K562 (cell line): Measurements from ENCODE around the gene FRMD1. TPM values are rescaled to one million over a fixed set of nuclear protein-coding genes. Genes with fewer than 3 reads are reported as not detected.

Source experiments
- ATAC-seq: fragments of 200-7000 bp; cut with Tn5 transposase; 3 replicates; pipeline ENCODE4 v1.9.1; 2020; ENCODE audit warnings: moderate library complexity
- BruUV-seq: library from RNA; stranded (reverse); fragments of 400-500 nt; replicated peaks from 2 replicates; lab custom pipeline; 2021; lab: Mats Ljungman, UMichigan
- CTCF ChIA-PET: fragments of 300-600 bp; formaldehyde crosslinking; extraction: SDS; loops from one replicate; lab custom pipeline; 2021; ENCODE audit warnings: low intra/inter-chr PET ratio; lab: Yijun Ruan, JAX
- POLR2A ChIA-PET: fragments of 300-600, 350-650 bp; sonication (Branson Sonifier 250); formaldehyde crosslinking; extraction: SDS; loops from one replicate; lab custom pipeline; 2021; ENCODE audit warnings: antibody characterized with exemption, inconsistent platforms; lab: Yijun Ruan, JAX
- DNase-seq, 4 experiments: peaks; one replicate each; pipeline versions ENCODE4 v3.0.0 to v3.0.0-alpha.2; 2011 to 2018; ENCODE audit warnings: low spot score in 3 of 4, mixed read lengths in 3 of 4; ENCODE audit errors: extremely low read depth in 1 of 4
- FAIRE-seq: peaks from 2 replicates; lab custom pipeline; 2011; peaks lifted over from hg19 to GRCh38; lab: Jason Lieb, UNC
- H2AFZ ChIP-seq: 2 replicates; pipeline ENCODE4 v1.6.0; 2011; ENCODE audit warnings: low read depth, low read length, control low read depth, inconsistent platforms
- H3K27ac ChIP-seq: fragments of 200-600 bp; 3 replicates; pipeline ENCODE4 v1.8.0; 2011; ENCODE audit warnings: low read depth, mild to moderate bottlenecking, control low read depth, inconsistent platforms, low read length, moderate library complexity, mixed read lengths; ENCODE audit errors: extremely low read depth
- H3K27me3 ChIP-seq, 2 experiments: fragments of 300-600 bp in 1 of 2; 2 replicates in 1 of 2; 3 replicates in 1 of 2; pipeline versions ENCODE4 v1.6.0 to v1.8.0; 2011; ENCODE audit warnings: inconsistent platforms in 2 of 2, low read length in 2 of 2, mild to moderate bottlenecking in 1 of 2, mixed read lengths in 1 of 2, moderate library complexity in 1 of 2; ENCODE audit not compliant: control insufficient read depth in 2 of 2, insufficient read depth in 2 of 2
- H3K36me3 ChIP-seq: fragments of 300-600 bp; 3 replicates; pipeline ENCODE4 v1.8.0; 2011; ENCODE audit warnings: mild to moderate bottlenecking, low read length, inconsistent platforms; ENCODE audit not compliant: control insufficient read depth, insufficient read depth
- H3K4me1 ChIP-seq, 2 experiments: fragments of 200-600 bp in 1 of 2; replicated peaks in 1 of 2; 2 replicates in 1 of 2; 3 replicates in 1 of 2; pipeline versions ENCODE4 v1.5.1 to v1.8.0; 2011; ENCODE audit warnings: inconsistent platforms in 2 of 2, low read length in 2 of 2, mild to moderate bottlenecking in 1 of 2, mixed read lengths in 1 of 2, moderate library complexity in 1 of 2; ENCODE audit not compliant: control insufficient read depth in 2 of 2, insufficient read depth in 2 of 2
- H3K4me2 ChIP-seq: 2 replicates; pipeline ENCODE4 v1.6.1; 2011; ENCODE audit warnings: low read length, control low read depth, inconsistent platforms, mixed read lengths; ENCODE audit not compliant: insufficient read depth
- H3K4me3 ChIP-seq: fragments of 200-600 bp; sonication (generic), shearing (Covaris generic); 2 replicates; pipeline ENCODE4 v1.5.1; 2016; ENCODE audit warnings: control low read depth, inconsistent platforms
- H3K79me2 ChIP-seq: fragments of 200-600 bp; 3 replicates; pipeline ENCODE4 v1.8.0; 2011; ENCODE audit warnings: low read length, inconsistent platforms; ENCODE audit not compliant: control insufficient read depth, insufficient read depth
- H3K9ac ChIP-seq, 2 experiments: 2 replicates each; pipeline versions ENCODE4 v1.6.0 to v1.6.1; 2011; ENCODE audit warnings: low read depth in 2 of 2, low read length in 2 of 2, control low read depth in 1 of 2, inconsistent platforms in 1 of 2, mild to moderate bottlenecking in 1 of 2, mixed read lengths in 1 of 2; ENCODE audit not compliant: insufficient read depth in 1 of 2
- H3K9me1 ChIP-seq: one replicate; pipeline ENCODE4 v1.6.0; 2011; ENCODE audit warnings: inconsistent platforms, mild to moderate bottlenecking, low read length, moderate library complexity; ENCODE audit not compliant: control insufficient read depth, insufficient read depth
- H3K9me3 ChIP-seq: replicated peaks from 2 replicates; pipeline ENCODE4 v1.5.1; 2011; ENCODE audit warnings: low read depth, low read length, inconsistent platforms; ENCODE audit not compliant: control insufficient read depth, insufficient read depth
- H4K20me1 ChIP-seq: replicated peaks from 2 replicates; pipeline ENCODE4 v1.6.1; 2011; ENCODE audit warnings: low read length, inconsistent platforms, mixed read lengths; ENCODE audit not compliant: control insufficient read depth, insufficient read depth
- AFF1 ChIP-seq, 2 experiments: fragments of 450-650 bp; IDR thresholded peaks; 2 replicates each; pipeline ENCODE4 v1.6.1; 2018; ENCODE audit warnings: mild to moderate bottlenecking in 2 of 2, low read depth in 1 of 2; ENCODE audit not compliant: partially characterized antibody in 2 of 2
- BDP1 ChIP-seq: IDR thresholded peaks from 3 replicates; pipeline ENCODE4 v1.6.1; 2011; ENCODE audit not compliant: insufficient read length, insufficient read depth
- EGR1 ChIP-seq: fragments of 450-650 bp; conservative IDR thresholded peaks from 2 replicates; pipeline ENCODE4 v1.6.1; 2017; ENCODE audit warnings: mild to moderate bottlenecking
- ESRRA ChIP-seq: fragments of 450-650 bp; IDR thresholded peaks from 2 replicates; pipeline ENCODE4 v1.6.1; 2014; ENCODE audit warnings: low read depth, mild to moderate bottlenecking, moderate library complexity, borderline replicate concordance
- FOXA3 ChIP-seq, 2 experiments: fragments of 450-650 bp in 1 of 2; sonication (generic) in 1 of 2; formaldehyde crosslinking; IDR thresholded peaks in 1 of 2; conservative IDR thresholded peaks in 1 of 2; 2 replicates each; pipeline versions ENCODE4 v1.4.0 to v1.8.0; 2020 to 2022; ENCODE audit warnings: mild to moderate bottlenecking in 2 of 2, missing genetic modification reagents in 1 of 2
- SIN3A ChIP-seq, 2 experiments: fragments of 150-350 bp in 1 of 2; IDR thresholded peaks; 2 replicates each; pipeline ENCODE4 v1.6.1; 2011 to 2016; ENCODE audit warnings: borderline replicate concordance in 2 of 2, low read depth in 2 of 2, low read length in 2 of 2, mild to moderate bottlenecking in 2 of 2, moderate library complexity in 2 of 2; ENCODE audit not compliant: control insufficient read depth in 1 of 2
- SP1 ChIP-seq: sonication (generic); formaldehyde crosslinking; IDR thresholded peaks from 2 replicates; pipeline ENCODE4 v1.8.1; 2022; ENCODE audit warnings: mild to moderate bottlenecking, missing genetic modification reagents
- ZNF174 ChIP-seq: fragments of 250-450 bp; sonication (Bioruptor Pico); IDR thresholded peaks from 2 replicates; pipeline ENCODE4 v1.4.0; 2020; ENCODE audit warnings: mild to moderate bottlenecking
- ZNF324 ChIP-seq: fragments of 250-450 bp; sonication (Bioruptor Pico); IDR thresholded peaks from 2 replicates; pipeline ENCODE4 v1.4.0; 2020; ENCODE audit warnings: mild to moderate bottlenecking
- ZNF551 ChIP-seq: fragments of 250-450 bp; sonication (Bioruptor Pico); IDR thresholded peaks from 2 replicates; pipeline ENCODE4 v1.5.0; 2021; ENCODE audit warnings: mild to moderate bottlenecking, moderate library complexity
- WGBS: fragments of 100-300 bp; shearing (Covaris generic); methylation state at CpG from one replicate; pipeline ENCODE4 v1.1.6; 2016; ENCODE audit warnings: low coverage, mixed read lengths; ENCODE audit not compliant: insufficient coverage; ENCODE audit errors: missing lambda C conversion rate; 5-methylcytosine and 5-hydroxymethylcytosine counted together
- in situ Hi-C: fragments of 300-500 bp; cut with MboI; formaldehyde crosslinking; loops from 4 replicates; pipeline ENCODE4 v1.15.0; 2018; ENCODE audit warnings: inconsistent platforms, mixed read lengths
- intact Hi-C: fragments of 100-400 bp; cut with micrococcal nuclease; formaldehyde crosslinking; loops from 2 replicates; pipeline ENCODE4 v1.14.2; 2022
- polyA plus RNA-seq, 8 experiments: library from polyadenylated mRNA; depleted of rRNA in 4 of 8; stranded (reverse) in 5 of 8; unstranded in 3 of 8; fragments of >200 nt; fragmentation: Nextera tagmentation in 2 of 8; fragmentation: Illumina TruSeq in 1 of 8; extraction: Ambion mirVana in 2 of 8; extraction: Trizol in 1 of 8; gene quantifications; 2 replicates each; pipeline versions ENCODE4 v1.2.1 to v1.2.3, GENCODE V29; 2011 to 2014; ENCODE audit warnings: inconsistent platforms in 1 of 8, missing spikeins in 1 of 8
- total RNA-seq, 7 experiments: library from RNA; depleted of rRNA in 6 of 7; stranded (reverse); fragments of >200 nt in 6 of 7; fragmentation: Illumina TruSeq in 2 of 7; extraction: Trizol in 2 of 7; gene quantifications; 2 replicates each; pipeline versions ENCODE4 v1.2.1 to v1.2.3, GENCODE V29; 2011 to 2021; ENCODE audit warnings: low replicate concordance in 1 of 7

Gene FRMD1
- total and polyA plus RNA-seq, 9 of the 15 experiments (the other 6 are each of a cell fraction or from before 2014, with no cell fraction given), result 0.01 to 0.04 (median 0.01) TPM; not detected in 6

GRCh38 chr6:168097621-168098430, 18.8 kb upstream of the FRMD1 start:
- DNase-seq, result no peak
- in situ Hi-C loops (no loop called here), intact Hi-C loops (no loop called here)
- Histone ChIP-seq H3K4me1 (peaks cover 0 to 16% of the 10 kb centered on the region in 2 experiments; a peak in 1 of 5 replicates), H3K9me1 (no peaks in the 10 kb centered on the region), H3K27ac (no peak overlapping the region), H3K79me2 (no peaks in the 10 kb centered on the region), H4K20me1 (peaks cover 21% of the 10 kb centered on the region), H2AFZ (no peak overlapping the region), H3K27me3 (peaks cover 61 to 86% of the 10 kb centered on the region in 2 experiments), H3K4me2 (no peak overlapping the region), H3K4me3 (no peak overlapping the region), H3K36me3 (no peaks in the 10 kb centered on the region), H3K9ac (no peak overlapping the region), H3K9me3 (no peaks in the 10 kb centered on the region)
- CTCF ChIA-PET, result no interaction called here
- no peak for FAIRE-seq
- TF ChIP-seq BDP1, result no peak
- no peak for TF ChIP-seq ZNF551
- TF ChIP-seq ZNF324 (CRISPR knock-in tag), result no peak
- TF ChIP-seq AFF1 (IDR thresholded peaks at IDR 0.05; ENCODE audit: low read depth in 1 of 2, partially characterized antibody in 2 of 2), result no peak
- TF ChIP-seq ZNF174, result no peak
- TF ChIP-seq EGR1, result no peak
- TF ChIP-seq SIN3A (IDR thresholded peaks at IDR 0.05; ENCODE audit: borderline replicate concordance in 2 of 2, control insufficient read depth in 1 of 2, low read depth in 2 of 2, low read length in 2 of 2), result no peak
- no peak for TF ChIP-seq FOXA3 (CRISPR knock-in tag; conservative IDR thresholded peaks at IDR 0.05 in 1 of 2, IDR thresholded peaks at IDR 0.05 in 1 of 2)
- no peak for TF ChIP-seq SP1 (CRISPR knock-in tag)
- TF ChIP-seq ESRRA, result no peak
- BruUV-seq, result no TSS peak
- no peak for ATAC-seq
- POLR2A ChIA-PET, result no interaction called here
- 4% methylated on average over 22 of the region's 22 CpGs for WGBS
